Hepatocyte (in vitro differentiated cells): Measurements from ENCODE around the gene IL24. TPM values are rescaled to one million over a fixed set of nuclear protein-coding genes. Genes with fewer than 3 reads are reported as not detected.
"Not testable (repeated sequence)": the region's sequence is repeated elsewhere in the genome, so short reads cannot be mapped to it uniquely, and the experiment has no call there.

Experiments
- DNase-seq: peaks from one replicate; pipeline ENCODE4 v3.0.0-alpha.2; 2016; ENCODE audit warnings: low spot score
- H2AFZ ChIP-seq: fragments of 200-600 bp; sonication (generic); 2 replicates; pipeline ENCODE4 v1.6.0; 2016; ENCODE audit warnings: antibody characterized with exemption, mild to moderate bottlenecking
- H3K27ac ChIP-seq: fragments of 200-600 bp; sonication (generic); 2 replicates; pipeline ENCODE4 v1.5.1; 2016; ENCODE audit warnings: mild to moderate bottlenecking
- H3K27me3 ChIP-seq: fragments of 200-600 bp; sonication (generic); 2 replicates; pipeline ENCODE4 v1.6.1; 2016
- H3K36me3 ChIP-seq: fragments of 200-600 bp; sonication (generic); replicated peaks from 2 replicates; pipeline ENCODE4 v1.5.1; 2016; ENCODE audit warnings: low read depth; ENCODE audit not compliant: insufficient read depth
- H3K4me1 ChIP-seq: fragments of 200-600 bp; sonication (generic); 2 replicates; pipeline ENCODE4 v1.5.1; 2016; ENCODE audit warnings: mild to moderate bottlenecking, moderate library complexity; ENCODE audit not compliant: insufficient read depth
- H3K4me2 ChIP-seq: fragments of 200-600 bp; sonication (generic); 2 replicates; pipeline ENCODE4 v1.6.0; 2016
- H3K4me3 ChIP-seq: fragments of 200-600 bp; sonication (generic); 2 replicates; pipeline ENCODE4 v1.5.1; 2016; ENCODE audit warnings: mild to moderate bottlenecking
- H3K79me2 ChIP-seq: fragments of 200-600 bp; sonication (generic); 2 replicates; pipeline ENCODE4 v1.6.0; 2017; ENCODE audit warnings: mild to moderate bottlenecking
- H3K9me2 ChIP-seq: fragments of 200-600 bp; sonication (generic); replicated peaks from 2 replicates; pipeline ENCODE4 v1.6.0; 2017; ENCODE audit warnings: mild to moderate bottlenecking; ENCODE audit not compliant: insufficient read depth
- H3K9me3 ChIP-seq: fragments of 200-600 bp; sonication (generic); 2 replicates; pipeline ENCODE4 v1.5.1; 2016; ENCODE audit warnings: low read depth, mild to moderate bottlenecking
- H4K20me1 ChIP-seq: fragments of 200-600 bp; sonication (generic); 2 replicates; pipeline ENCODE4 v1.6.0; 2016; ENCODE audit warnings: mild to moderate bottlenecking; ENCODE audit not compliant: insufficient read depth, poor library complexity, severe bottlenecking
- EZH2 ChIP-seq: fragments of 200-600 bp; sonication (generic); IDR thresholded peaks from 2 replicates; pipeline ENCODE4 v1.6.1; 2016; ENCODE audit warnings: antibody characterized with exemption, mild to moderate bottlenecking, borderline replicate concordance
- EZH2phosphoT487 ChIP-seq: fragments of 200-600 bp; sonication (generic); IDR thresholded peaks from one replicate; pipeline ENCODE4 v1.6.1; 2018; ENCODE audit warnings: antibody characterized with exemption, mild to moderate bottlenecking, low read depth, moderate library complexity; ENCODE audit not compliant: unreplicated experiment, severe bottlenecking
- WGBS: methylation state at CpG from one replicate; pipeline ENCODE4 v1.1.6; 2016; ENCODE audit warnings: low lambda C conversion rate; ENCODE audit errors: missing lambda C conversion rate; 5-methylcytosine and 5-hydroxymethylcytosine counted together
- polyA plus RNA-seq: library from polyadenylated mRNA; unstranded; fragments of >200 nt; fragmentation: Nextera tagmentation; extraction: Ambion mirVana; gene quantifications from 2 replicates; pipeline ENCODE4 v1.2.1, GENCODE V29; 2016
- total RNA-seq: library from RNA; depleted of rRNA; stranded (reverse); fragments of >200 nt; gene quantifications from 2 replicates; pipeline ENCODE4 v1.2.3, GENCODE V29; 2014
- TF ChIP-seq, protein P1 (sequence below): fragments of 200-600 bp; sonication (generic); IDR thresholded peaks from 2 replicates; pipeline ENCODE4 v1.5.1; 2016; ENCODE audit warnings: antibody characterized with exemption, mild to moderate bottlenecking; ENCODE audit not compliant: poor library complexity

IL24 gene
- total and polyA plus RNA-seq, 2 experiments from 2014 or later, result not detected

DNA sequence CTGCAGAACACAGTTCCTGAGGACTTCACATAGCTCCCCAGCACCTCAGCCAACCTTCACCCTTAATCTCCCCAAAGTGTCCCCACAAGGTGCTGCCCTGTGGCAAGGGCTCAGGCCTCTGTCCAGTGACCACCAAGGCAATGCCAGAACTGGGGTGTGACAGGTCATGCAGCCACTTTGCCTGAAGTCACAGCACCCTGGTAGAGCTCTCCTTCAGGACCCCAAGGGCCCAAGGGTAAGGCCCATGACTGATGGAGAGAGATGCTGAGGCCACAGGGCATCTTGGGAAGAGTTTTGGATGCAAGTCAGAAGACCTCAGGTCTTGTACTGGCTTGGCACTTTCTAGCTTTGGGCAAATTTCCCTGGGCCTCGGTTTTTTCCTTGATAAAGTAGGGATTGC is 25.3 kb downstream of the IL24 start:
- Histone ChIP-seq H3K4me3 (no peak overlapping the region), H2AFZ (no peak overlapping the region), H3K27me3 (no peaks in the 10 kb centered on the region), H3K9me3 (no peaks in the 10 kb centered on the region), H3K36me3 (no peaks in the 10 kb centered on the region), H3K79me2 (no peaks in the 10 kb centered on the region), H3K4me2 (no peak overlapping the region), H3K27ac (peak overlapping the region; percentile 67), H3K4me1 (no peaks in the 10 kb centered on the region), H3K9me2 (no peaks in the 10 kb centered on the region), H4K20me1 (no peaks in the 10 kb centered on the region)
- 92% methylated on average over 1 of the region's 1 CpG for WGBS
- TF ChIP-seq EZH2 (no peak), EZH2phosphoT487 (no peak)
- TF ChIP-seq, protein P1, sequence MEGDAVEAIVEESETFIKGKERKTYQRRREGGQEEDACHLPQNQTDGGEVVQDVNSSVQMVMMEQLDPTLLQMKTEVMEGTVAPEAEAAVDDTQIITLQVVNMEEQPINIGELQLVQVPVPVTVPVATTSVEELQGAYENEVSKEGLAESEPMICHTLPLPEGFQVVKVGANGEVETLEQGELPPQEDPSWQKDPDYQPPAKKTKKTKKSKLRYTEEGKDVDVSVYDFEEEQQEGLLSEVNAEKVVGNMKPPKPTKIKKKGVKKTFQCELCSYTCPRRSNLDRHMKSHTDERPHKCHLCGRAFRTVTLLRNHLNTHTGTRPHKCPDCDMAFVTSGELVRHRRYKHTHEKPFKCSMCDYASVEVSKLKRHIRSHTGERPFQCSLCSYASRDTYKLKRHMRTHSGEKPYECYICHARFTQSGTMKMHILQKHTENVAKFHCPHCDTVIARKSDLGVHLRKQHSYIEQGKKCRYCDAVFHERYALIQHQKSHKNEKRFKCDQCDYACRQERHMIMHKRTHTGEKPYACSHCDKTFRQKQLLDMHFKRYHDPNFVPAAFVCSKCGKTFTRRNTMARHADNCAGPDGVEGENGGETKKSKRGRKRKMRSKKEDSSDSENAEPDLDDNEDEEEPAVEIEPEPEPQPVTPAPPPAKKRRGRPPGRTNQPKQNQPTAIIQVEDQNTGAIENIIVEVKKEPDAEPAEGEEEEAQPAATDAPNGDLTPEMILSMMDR, result no peak
- DNase-seq, result no peak

DNA sequence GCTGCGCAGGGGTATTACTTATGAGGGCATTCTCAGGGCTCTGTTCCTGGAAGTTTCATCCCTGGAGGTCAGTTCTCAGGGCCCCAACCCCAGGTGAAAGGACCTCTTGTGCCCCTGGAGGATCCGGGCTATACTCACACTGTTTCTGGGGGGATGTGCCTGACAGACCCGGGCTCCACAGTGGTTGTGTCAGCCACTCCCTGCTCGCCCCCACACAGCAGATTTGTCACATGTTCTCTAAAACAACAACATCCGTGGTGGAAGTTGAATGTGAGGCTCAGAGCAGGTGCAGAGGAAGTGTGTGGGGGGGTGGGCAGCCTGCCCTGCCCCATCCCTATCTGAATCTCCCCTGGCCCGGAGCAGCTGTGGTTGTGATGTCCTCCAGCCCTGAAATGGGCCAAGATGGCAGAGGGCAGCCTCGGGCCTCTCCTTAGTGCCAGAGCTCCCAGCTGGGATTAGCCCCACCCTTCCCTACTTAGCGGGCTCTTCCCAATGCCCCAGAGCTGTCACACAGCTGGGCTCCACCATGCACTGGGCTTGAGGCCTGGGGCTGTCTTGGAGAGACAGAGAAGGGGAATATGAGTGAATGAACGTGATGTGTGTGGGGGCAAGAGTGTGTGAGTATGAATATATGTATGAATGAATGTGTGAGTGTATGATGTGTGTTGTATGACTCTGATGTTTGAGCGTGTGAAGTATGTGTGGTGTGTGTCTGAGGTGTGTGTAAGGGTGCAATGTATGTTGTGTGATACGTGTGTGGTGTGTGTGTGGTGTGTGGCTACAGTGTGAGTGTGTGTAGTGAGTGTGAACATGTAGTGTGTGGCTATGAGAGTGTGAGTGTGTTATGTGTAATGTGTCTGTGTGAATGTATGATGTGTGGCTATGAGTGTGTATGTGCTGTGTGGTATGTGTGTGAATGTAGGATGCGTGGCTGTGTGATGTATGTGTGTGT is 26.0 kb downstream of the IL24 start:
- H3K27ac ChIP-seq, result no peak overlapping the region
- H2AFZ ChIP-seq, result no peak overlapping the region
- TF ChIP-seq EZH2phosphoT487, result no peak
- no peak for TF ChIP-seq EZH2
- TF ChIP-seq, protein P1, result no peak
- no peaks in the 10 kb centered on the region for H3K9me3 ChIP-seq
- no peak for DNase-seq
- no peaks in the 10 kb centered on the region for H3K27me3 ChIP-seq
- H3K9me2 ChIP-seq, result no peaks in the 10 kb centered on the region
- H3K79me2 ChIP-seq, result no peaks in the 10 kb centered on the region
- H3K4me2 ChIP-seq, result no peak overlapping the region
- WGBS, result 85% methylated on average over 12 of the region's 12 CpGs
- H3K4me3 ChIP-seq, result no peak overlapping the region
- H4K20me1 ChIP-seq, result no peaks in the 10 kb centered on the region
- no peaks in the 10 kb centered on the region for H3K36me3 ChIP-seq
- H3K4me1 ChIP-seq, result no peaks in the 10 kb centered on the region

DNA sequence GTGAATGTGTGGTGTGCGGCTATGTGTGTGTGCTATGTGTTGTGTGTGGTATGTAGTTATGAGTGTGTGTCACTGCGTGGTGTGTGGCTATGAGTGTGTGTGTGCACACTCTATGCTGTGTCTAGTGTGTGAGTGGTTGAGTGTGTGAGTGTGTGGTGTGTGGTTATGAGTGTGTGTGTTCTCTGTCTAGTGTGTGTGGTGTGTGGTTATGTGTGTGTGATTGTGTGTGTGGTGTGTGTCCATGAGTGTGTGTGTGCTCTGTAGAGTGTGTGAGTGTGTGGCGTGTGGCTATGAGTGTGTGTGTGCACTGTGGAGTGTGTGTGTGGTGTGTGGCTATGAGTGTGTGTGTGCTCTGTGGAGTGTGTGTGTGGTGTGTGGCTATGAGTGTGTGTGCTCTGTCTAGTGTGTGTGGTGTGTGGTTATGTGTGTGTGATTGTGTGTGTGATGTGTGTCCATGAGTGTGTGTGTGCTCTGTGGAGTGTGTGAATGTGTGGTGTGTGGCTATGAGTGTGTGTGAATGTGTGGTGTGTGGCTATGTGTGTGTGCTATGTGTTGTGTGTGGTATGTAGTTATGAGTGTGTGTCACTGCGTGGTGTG is 26.8 kb downstream of the IL24 start:
- H3K9me2 ChIP-seq, H3K4me2 ChIP-seq, H4K20me1 ChIP-seq, H3K27me3 ChIP-seq, H3K4me3 ChIP-seq, H3K36me3 ChIP-seq, H2AFZ ChIP-seq, H3K4me1 ChIP-seq, DNase-seq, H3K79me2 ChIP-seq, H3K27ac ChIP-seq, H3K9me3 ChIP-seq: not testable (repeated sequence)
- 97% methylated on average over 4 of the region's 4 CpGs for WGBS

DNA sequence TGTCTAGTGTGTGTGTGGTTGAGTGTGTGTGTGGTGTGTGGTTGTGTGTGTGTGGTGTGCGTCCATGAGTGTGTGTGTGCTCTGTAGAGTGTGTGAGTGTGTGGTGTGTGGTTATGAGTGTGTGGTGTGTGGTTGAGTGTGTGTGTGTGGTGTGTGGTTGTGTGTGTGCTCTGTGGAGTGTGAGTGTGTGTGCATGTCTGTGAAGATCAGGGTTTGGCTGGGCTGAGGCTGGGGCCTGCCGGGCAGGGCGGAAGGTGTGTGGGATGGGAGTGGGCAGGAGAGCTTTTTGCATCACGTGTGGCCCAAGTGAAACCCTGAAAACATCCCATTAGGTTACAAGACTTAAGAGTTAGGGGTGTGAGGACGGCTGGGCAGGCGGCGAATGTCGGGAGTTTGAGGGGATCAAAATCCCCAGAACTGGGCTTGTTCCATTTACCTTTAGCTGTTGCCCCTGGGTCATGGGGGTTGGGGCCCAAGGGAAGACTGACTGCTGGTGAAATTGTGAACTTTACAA is 27.4 kb downstream of the IL24 start:
- H3K27me3 ChIP-seq, result no peaks in the 10 kb centered on the region
- no peaks in the 10 kb centered on the region for H3K4me1 ChIP-seq
- H3K79me2 ChIP-seq, result no peaks in the 10 kb centered on the region

More for the DNA sequence above, 27.4 kb downstream of the IL24 start:
- 84% methylated on average over 8 of the region's 8 CpGs for WGBS
- Histone ChIP-seq H3K36me3 (no peaks in the 10 kb centered on the region), H2AFZ (no peak overlapping the region), H3K4me3 (no peak overlapping the region), H3K4me2 (no peak overlapping the region), H4K20me1 (no peaks in the 10 kb centered on the region), H3K9me2 (no peaks in the 10 kb centered on the region), H3K27ac (no peak overlapping the region), H3K9me3 (no peaks in the 10 kb centered on the region)
- TF ChIP-seq EZH2 (no peak), EZH2phosphoT487 (no peak)
- TF ChIP-seq, protein P1, result no peak
- no peak for DNase-seq
